ENCODE data around the gene EDARADD. TPM values are rescaled to one million over a fixed set of nuclear protein-coding genes. Genes with fewer than 3 reads are reported as not detected.

EDARADD gene
- total and polyA plus RNA-seq, 2 of the 13 experiments (the other 11 are each of a cell fraction or from before 2014, with no cell fraction given), result 0.03 TPM; not detected in 1

GRCh38 chr1:236350308-236350707 lies 43.8 kb upstream of the EDARADD start (continued):
- TF ChIP-seq ZNF253 (CRISPR knock-in tag; IDR thresholded peaks at IDR 0.05; ENCODE audit: borderline replicate concordance) (no peak), TFE3 (CRISPR knock-in tag; IDR thresholded peaks at IDR 0.05) (no peak), ZHX1 (CRISPR knock-in tag; IDR thresholded peaks at IDR 0.05; ENCODE audit: low read depth) (no peak), PREB (CRISPR knock-in tag; IDR thresholded peaks at IDR 0.05) (no peak), ZNF460 (CRISPR knock-in tag; IDR thresholded peaks at IDR 0.05; ENCODE audit: borderline replicate concordance) (no peak), ZNF687 (CRISPR knock-in tag; IDR thresholded peaks at IDR 0.05) (no peak), SMARCE1 (IDR thresholded peaks at IDR 0.05; ENCODE audit: borderline replicate concordance) (no peak), U2AF1 (optimal IDR thresholded peaks at IDR 0.05; ENCODE audit: low read depth, low read length) (no peak), TEAD2 (CRISPR knock-in tag; IDR thresholded peaks at IDR 0.05) (no peak), CENPBD1 (CRISPR knock-in tag; IDR thresholded peaks at IDR 0.05; ENCODE audit: borderline replicate concordance, low read depth) (no peak)

Measured in HepG2 (cell line).